ENCODE data around the gene MLKL. TPM values are rescaled to one million over a fixed set of nuclear protein-coding genes. Genes with fewer than 3 reads are reported as not detected.
A peak's percentile ranks its signal among the peaks of the same experiment; 100 is the strongest.

The MLKL gene
- total and polyA plus RNA-seq, 2 donors (not counting 3 experiments of a cell fraction or from before 2014, with no cell fraction given) = 8.1 to 26.5 TPM

GRCh38 chr16:74738113-74738541, 37.5 kb upstream of the MLKL start:
- FAIRE-seq (peak; percentile 60), DNase-seq (ENCODE audit: low read depth, low spot score) (no peak)
- H4K20me1 ChIP-seq (replicated peaks; ENCODE audit: control insufficient read depth, extremely low read depth, insufficient read depth, low read length) = no peaks in the 10 kb centered on the region
- no peak overlapping the region for H3K4me2 ChIP-seq (ENCODE audit: insufficient read depth, low read length)
- H2AFZ ChIP-seq (ENCODE audit: low read depth, low read length) = peak overlapping the region; percentile 59
- H3K27ac ChIP-seq (ENCODE audit: insufficient read depth, low read depth, low read length) = no peak overlapping the region
- H3K27me3 ChIP-seq (ENCODE audit: control insufficient read depth in 2 of 2, insufficient read depth in 2 of 2, low read length in 2 of 2) = no peaks in the 10 kb centered on the region
- no peaks in the 10 kb centered on the region for H3K9me1 ChIP-seq (replicated peaks; ENCODE audit: control insufficient read depth, extremely low read depth, insufficient read depth, low read length)
- no peak overlapping the region for H3K4me3 ChIP-seq (replicated peaks in 1 of 3; ENCODE audit: insufficient read depth in 1 of 3, low read depth in 1 of 3, low read length in 3 of 3)
- BruUV-seq (replicated peaks) = no TSS peak
- no peaks in the 10 kb centered on the region for H3K79me2 ChIP-seq (ENCODE audit: control insufficient read depth, insufficient read depth, low read length)
- ChIA-PET POLR2A (no interaction called here), CTCF (interaction anchor here (0.8 to 2.2 kb wide), 4 partner anchors 10 to 124 kb away, joined by 3 to 7 read pairs (median 5); partner anchors contain the start of gene FA2H)
- no peaks in the 10 kb centered on the region for H3K36me3 ChIP-seq (ENCODE audit: control insufficient read depth in 2 of 2, extremely low read depth in 1 of 2, insufficient read depth in 2 of 2, low read length in 2 of 2)
- H3K9ac ChIP-seq (replicated peaks; ENCODE audit: extremely low read depth, insufficient read depth, low read length) = no peak overlapping the region
- no peaks in the 10 kb centered on the region for H3K9me3 ChIP-seq (replicated peaks; ENCODE audit: control insufficient read depth, insufficient read depth, low read length)
- no peaks in the 10 kb centered on the region for H3K4me1 ChIP-seq (ENCODE audit: control insufficient read depth, extremely low read depth, insufficient read depth, low read length)
- intact Hi-C loops (cut with micrococcal nuclease) = no loop called here
- dilution Hi-C loops (cut with MboI; ENCODE audit: extremely low pct_ligation_motif_present, low sequenced_read_pairs) = no loop called here
- no peak for TF ChIP-seq CTCF (IDR thresholded peaks at IDR 0.05; ENCODE audit: extremely low read depth in 1 of 2, insufficient read depth in 1 of 2, low read depth in 1 of 2, low read length in 2 of 2)
- TF ChIP-seq POLR2A (IDR thresholded peaks at IDR 0.05; ENCODE audit: low read depth, low read length) = no peak
- TF ChIP-seq EZH2 (IDR thresholded peaks at IDR 0.05; ENCODE audit: borderline replicate concordance, low read depth, low read length, severe bottlenecking) = no peak
- TF ChIP-seq MYC (IDR thresholded peaks at IDR 0.05; ENCODE audit: low read depth, low read length) = no peak
- TF ChIP-seq POLR2AphosphoS5 (IDR thresholded peaks at IDR 0.05; ENCODE audit: insufficient read depth, low read depth, low read length) = no peak
- TF ChIP-seq MAX (IDR thresholded peaks at IDR 0.05; ENCODE audit: insufficient read depth, insufficient read length) = no peak

GRCh38 chr16:74737521-74737920, 36.9 kb upstream of the MLKL start:
- no peak for FAIRE-seq
- Histone ChIP-seq H3K4me3 (replicated peaks in 1 of 3; ENCODE audit: insufficient read depth in 1 of 3, low read depth in 1 of 3, low read length in 3 of 3) (no peak overlapping the region), H3K9me3 (replicated peaks; ENCODE audit: control insufficient read depth, insufficient read depth, low read length) (no peaks in the 10 kb centered on the region), H2AFZ (ENCODE audit: low read depth, low read length) (no peak overlapping the region), H3K36me3 (ENCODE audit: control insufficient read depth in 2 of 2, extremely low read depth in 1 of 2, insufficient read depth in 2 of 2, low read length in 2 of 2) (no peaks in the 10 kb centered on the region), H3K9me1 (replicated peaks; ENCODE audit: control insufficient read depth, extremely low read depth, insufficient read depth, low read length) (no peaks in the 10 kb centered on the region), H3K4me1 (ENCODE audit: control insufficient read depth, extremely low read depth, insufficient read depth, low read length) (no peaks in the 10 kb centered on the region), H3K4me2 (ENCODE audit: insufficient read depth, low read length) (no peak overlapping the region), H3K27ac (ENCODE audit: insufficient read depth, low read depth, low read length) (no peak overlapping the region), H3K27me3 (ENCODE audit: control insufficient read depth in 2 of 2, insufficient read depth in 2 of 2, low read length in 2 of 2) (no peaks in the 10 kb centered on the region), H3K9ac (replicated peaks; ENCODE audit: extremely low read depth, insufficient read depth, low read length) (no peak overlapping the region), H3K79me2 (ENCODE audit: control insufficient read depth, insufficient read depth, low read length) (no peaks in the 10 kb centered on the region), H4K20me1 (replicated peaks; ENCODE audit: control insufficient read depth, extremely low read depth, insufficient read depth, low read length) (no peaks in the 10 kb centered on the region)
- ChIA-PET POLR2A (no interaction called here), CTCF (interaction anchor here (1.9 to 2.2 kb wide), 2 partner anchors 9 to 11 kb away, joined by 4 to 6 read pairs; no protein-coding TSS in a partner anchor)
- dilution Hi-C loops (cut with MboI; ENCODE audit: extremely low pct_ligation_motif_present, low sequenced_read_pairs) (no loop called here), intact Hi-C loops (cut with micrococcal nuclease) (no loop called here)
- TF ChIP-seq POLR2A (IDR thresholded peaks at IDR 0.05; ENCODE audit: low read depth, low read length) = no peak
- TF ChIP-seq MYC (IDR thresholded peaks at IDR 0.05; ENCODE audit: low read depth, low read length) = no peak
- TF ChIP-seq FOS (IDR thresholded peaks at IDR 0.05; ENCODE audit: borderline replicate concordance, insufficient read depth, low read length) = no peak
- TF ChIP-seq JUN (IDR thresholded peaks at IDR 0.05; ENCODE audit: borderline replicate concordance, insufficient read depth, insufficient read length, low read depth) = no peak
- no peak for TF ChIP-seq POLR2AphosphoS5 (IDR thresholded peaks at IDR 0.05; ENCODE audit: insufficient read depth, low read depth, low read length)
- TF ChIP-seq CTCF (IDR thresholded peaks at IDR 0.05; ENCODE audit: extremely low read depth in 1 of 2, insufficient read depth in 1 of 2, low read depth in 1 of 2, low read length in 2 of 2) = no peak
- TF ChIP-seq EZH2 (IDR thresholded peaks at IDR 0.05; ENCODE audit: borderline replicate concordance, low read depth, low read length, severe bottlenecking) = no peak
- no peak for TF ChIP-seq MAX (IDR thresholded peaks at IDR 0.05; ENCODE audit: insufficient read depth, insufficient read length)
- no peak for TF ChIP-seq GATA2 (IDR thresholded peaks at IDR 0.05; ENCODE audit: insufficient read depth, insufficient read length, low read depth, low read length)
- no TSS peak for BruUV-seq (replicated peaks)
- DNase-seq (ENCODE audit: low read depth, low spot score) = no peak
